Activated CD8-positive, alpha-beta memory T cell treated with anti-CD3 and anti-CD28 coated beads for 24 hours (primary cell): ENCODE measurements around the gene ANTXRL.
"Not testable (repeated sequence)": the region's sequence is repeated elsewhere in the genome, so short reads cannot be mapped to it uniquely, and the experiment has no call there.

ENCODE experiments used
- DNase-seq: peaks from one replicate; pipeline ENCODE4 v3.0.0-alpha.2; 2020

The ANTXRL gene

GRCh38 chr10:46286991-46287693, at the start of gene ANTXRL:
Gene ANTXRL (plus strand): TSS chr10:46286997. CDS start chr10:46287263, 266 bp downstream.
- no peak for DNase-seq

DNA sequence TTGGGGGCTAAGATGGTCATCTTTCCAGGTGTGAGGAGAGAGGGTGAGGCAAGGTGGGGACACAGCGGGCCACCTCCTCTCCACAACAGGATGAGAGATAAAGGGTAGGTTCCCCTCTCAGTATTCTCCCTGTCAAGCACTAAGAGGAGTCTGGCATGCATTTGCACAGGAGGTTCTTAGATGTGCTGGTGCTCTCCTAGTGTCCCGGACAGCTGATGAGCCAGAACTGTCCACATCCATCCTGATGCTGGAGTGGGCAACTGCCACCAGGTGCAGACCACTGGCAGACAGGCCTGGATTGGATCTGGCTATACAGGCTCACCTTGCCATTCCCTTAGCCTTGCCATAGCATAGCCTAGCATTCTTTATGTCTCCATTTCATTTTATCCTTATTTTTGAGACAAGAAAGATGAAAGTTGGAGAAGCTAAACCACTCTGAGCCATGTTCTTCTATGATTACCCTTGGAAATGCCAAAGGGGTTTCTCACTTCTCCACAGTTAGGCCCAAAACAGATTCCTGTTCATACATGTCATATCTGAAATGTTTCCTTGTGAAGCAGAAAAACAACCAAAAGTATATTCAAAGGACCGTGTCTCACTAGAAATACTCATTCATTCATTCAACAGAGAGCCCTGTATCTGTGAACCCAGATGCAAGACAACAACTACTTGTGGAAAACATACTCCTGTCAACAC, 48.8 kb upstream of the ANTXRL start:
- no peak for DNase-seq

GRCh38 chr10:46239247-46239646, 47.5 kb upstream of the ANTXRL start:
- no peak for DNase-seq

DNA sequence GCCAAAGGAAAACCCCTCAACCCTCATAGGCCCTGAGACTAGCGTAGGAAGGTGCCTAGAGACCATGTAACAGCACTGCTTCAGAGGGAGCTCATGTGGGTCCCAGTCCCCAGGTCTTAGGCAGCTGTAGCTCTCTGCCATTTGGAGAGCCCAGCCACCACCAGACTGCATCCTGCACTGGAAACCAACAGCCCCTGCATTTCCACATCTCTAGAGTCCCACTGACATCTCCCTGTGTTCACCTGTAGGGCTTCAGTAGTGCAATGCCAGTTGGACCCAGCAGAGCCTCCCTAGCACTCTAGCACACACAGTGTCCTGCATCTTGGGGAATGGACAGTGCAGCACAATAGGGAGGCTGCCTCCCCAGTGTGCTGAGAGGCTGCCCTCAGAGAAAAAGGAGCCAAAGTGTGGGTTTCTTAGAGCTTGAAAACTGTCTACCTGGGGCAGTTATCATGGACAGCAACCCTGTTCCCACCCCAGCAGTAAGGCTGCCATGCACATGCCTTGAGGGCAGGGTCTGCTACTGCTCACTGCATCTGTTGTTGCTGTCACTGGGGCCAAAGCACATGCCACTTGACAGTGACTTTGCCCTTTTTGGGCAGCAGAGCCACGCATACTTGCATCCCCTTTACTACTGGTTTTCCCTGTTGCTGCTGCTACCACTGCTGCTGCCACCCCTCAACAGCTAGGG, 46.7 kb upstream of the ANTXRL start:
- DNase-seq, result peak; percentile 47

- DNase-seq, result no peak
Observed at GRCh38 chr10:46240684-46241565, 45.9 kb upstream of the ANTXRL start.

GRCh38 chr10:46245381-46245900, 41.4 kb upstream of the ANTXRL start:
- no peak for DNase-seq

DNA sequence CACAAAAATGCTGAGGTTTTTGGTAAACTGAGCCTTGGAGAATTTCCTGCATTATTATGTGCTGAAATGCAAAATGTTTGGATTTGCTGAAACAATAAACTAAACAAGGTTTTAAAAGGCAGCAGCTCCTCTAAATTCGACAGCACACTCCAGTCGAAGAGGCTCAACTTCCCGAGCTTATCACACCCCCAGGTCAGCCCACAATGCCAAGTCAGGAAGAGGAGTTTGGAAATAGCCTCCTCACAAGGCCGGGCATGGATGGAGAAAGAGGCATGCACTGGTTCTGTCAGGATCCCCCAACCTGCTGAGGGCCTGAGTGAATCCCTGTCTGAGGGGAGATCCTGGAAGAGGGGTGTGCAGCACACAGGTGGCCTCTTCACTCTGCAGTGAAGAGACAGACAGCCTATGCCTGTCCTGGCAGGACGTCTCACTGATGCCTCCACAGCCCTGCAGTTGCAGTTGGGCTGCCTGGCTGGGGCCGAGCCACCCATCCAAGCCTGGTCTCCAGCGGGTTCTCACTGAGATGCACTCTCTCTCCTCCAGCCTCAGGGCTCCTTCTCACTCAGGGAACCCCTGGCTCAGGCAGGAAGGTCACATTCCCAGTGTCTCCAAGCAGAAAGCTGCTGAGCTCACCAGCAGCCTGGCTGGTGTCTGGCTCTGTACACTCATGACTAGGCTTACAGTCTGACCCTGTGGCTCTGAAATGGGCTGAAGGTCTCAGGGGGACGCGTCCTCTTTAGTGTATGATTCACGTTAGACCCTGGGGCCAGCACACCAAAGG, 40.2 kb upstream of the ANTXRL start:
- DNase-seq, result not testable (repeated sequence)

GRCh38 chr10:46247181-46247475, 39.7 kb upstream of the ANTXRL start:
- no peak for DNase-seq

- DNase-seq, result no peak
Observed at GRCh38 chr10:46247808-46248569, 38.8 kb upstream of the ANTXRL start.

GRCh38 chr10:46248651-46249146, 38.1 kb upstream of the ANTXRL start:
- DNase-seq, result no peak

- DNase-seq, result not testable (repeated sequence)
Observed at GRCh38 chr10:46249617-46250344, 37.0 kb upstream of the ANTXRL start.

- no peak for DNase-seq
Observed at GRCh38 chr10:46250481-46250880, 36.3 kb upstream of the ANTXRL start.

DNA sequence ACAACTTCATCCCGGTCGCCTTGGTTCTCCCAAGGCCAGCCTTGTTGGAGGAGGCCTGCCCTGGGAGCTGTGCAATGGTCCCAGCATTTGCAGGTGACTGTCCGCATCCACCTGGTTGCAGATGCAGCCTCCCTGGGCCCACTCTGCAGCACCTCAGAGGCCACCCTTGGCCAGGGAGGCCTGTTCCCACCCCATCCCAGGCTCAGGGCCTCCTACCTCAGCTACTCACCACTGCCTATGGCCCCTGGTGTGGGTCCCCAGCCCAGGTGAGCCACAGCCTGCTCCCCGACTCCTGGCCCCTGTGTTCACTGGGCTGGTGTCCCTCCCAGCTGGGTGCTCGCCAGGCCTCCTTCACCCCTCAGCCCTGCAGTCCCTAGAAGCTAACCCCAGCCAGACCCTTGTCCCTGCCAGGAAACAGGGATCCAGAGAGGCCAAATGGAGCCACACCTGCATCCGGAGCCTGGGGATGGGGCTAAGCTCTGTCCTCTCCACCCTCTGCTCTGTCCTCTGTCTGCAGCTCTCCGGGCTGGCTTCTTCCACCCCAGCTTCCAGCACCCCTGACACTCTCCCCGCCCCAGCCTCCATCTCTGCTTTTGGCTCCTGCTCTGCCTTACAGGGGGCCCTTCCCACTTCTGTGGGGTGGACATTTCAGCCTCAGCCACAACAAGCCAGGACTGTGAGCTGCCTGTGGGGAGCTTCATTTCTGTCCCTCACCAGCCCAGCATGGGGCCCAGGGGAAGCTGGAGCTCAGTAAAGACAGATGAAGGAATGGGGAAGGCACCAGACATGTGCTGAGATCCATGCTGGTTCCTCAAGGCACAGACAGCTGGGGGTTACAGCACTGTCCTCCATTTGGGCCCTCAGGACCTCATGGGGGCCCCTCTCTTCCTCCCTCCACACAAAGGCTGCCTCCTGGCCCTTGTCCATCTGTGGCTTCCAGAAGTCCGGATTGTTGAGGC, 35.6 kb upstream of the ANTXRL start:
- no peak for DNase-seq

GRCh38 chr10:46251857-46252847, 34.6 kb upstream of the ANTXRL start:
- DNase-seq, result no peak

- no peak for DNase-seq
Observed at GRCh38 chr10:46253076-46254006, 33.5 kb upstream of the ANTXRL start.

- DNase-seq, result no peak
Observed at GRCh38 chr10:46254007-46254383, 32.8 kb upstream of the ANTXRL start.

- no peak for DNase-seq
Observed at GRCh38 chr10:46254467-46254866, 32.3 kb upstream of the ANTXRL start.
